GM19372 (cell line): ENCODE data around the gene RAB5IF.

Source experiments
- ATAC-seq: cut with Tn5 transposase; IDR thresholded peaks from one replicate; pipeline ENCODE4 v1.9.1; 2021; ENCODE audit warnings: mild to moderate bottlenecking, low read depth, moderate library complexity; ENCODE audit not compliant: unreplicated experiment

Gene RAB5IF

GRCh38 chr20:36656733-36657132, 51.2 kb downstream of the RAB5IF start:
- no peak for ATAC-seq

- ATAC-seq, result no peak
Observed at GRCh38 chr20:36658300-36658699, 52.7 kb downstream of the RAB5IF start.
